ENCODE results near the gene IZUMO2. TPM values are rescaled to one million over a fixed set of nuclear protein-coding genes. Genes with fewer than 3 reads are reported as not detected.
A peak's percentile ranks its signal among the peaks of the same experiment; 100 is the strongest.
"Not testable (repeated sequence)": the region's sequence is repeated elsewhere in the genome, so short reads cannot be mapped to it uniquely, and the experiment has no call there.

Gene IZUMO2
- total and polyA plus RNA-seq, 12 donors = not detected

- intact Hi-C loops (cut with DNase I) = no loop called here
- WGBS, 4 donors = 67 to 74% (median 69%) methylated on average over 15 to 16 of the region's 16 CpGs
- Histone ChIP-seq H3K9me3 (replicated peaks in 1 of 3) (no peaks in the 10 kb centered on the region), H3K4me3 (no peak overlapping the region), H3K36me3 (replicated peaks in 1 of 2) (no peaks in the 10 kb centered on the region), H3K4me1 (replicated peaks in 1 of 2) (no peaks in the 10 kb centered on the region), H3K27ac (no peak overlapping the region), H3K27me3 (no peaks in the 10 kb centered on the region)
- TF ChIP-seq POLR2A (IDR thresholded peaks at IDR 0.05) (no peak), CTCF (IDR thresholded peaks at IDR 0.05) (no peak)
- no peak for DNase-seq
These were observed 8.6 kb downstream of the IZUMO2 start for GRCh38 chr19:50154529-50154928.

GRCh38 chr19:50152578-50152977 is 10.5 kb downstream of the IZUMO2 start:
- DNase-seq = no peak
- intact Hi-C loops (cut with DNase I) = no loop called here
- Histone ChIP-seq H3K4me1 (replicated peaks in 1 of 2) (no peaks in the 10 kb centered on the region), H3K9me3 (replicated peaks in 1 of 3) (no peaks in the 10 kb centered on the region), H3K27ac (no peak overlapping the region), H3K4me3 (no peak overlapping the region), H3K36me3 (replicated peaks in 1 of 2) (no peaks in the 10 kb centered on the region), H3K27me3 (no peaks in the 10 kb centered on the region)
- WGBS, 4 donors = 59 to 73% (median 70%) methylated on average over 4 of the region's 4 CpGs
- no peak for TF ChIP-seq CTCF (IDR thresholded peaks at IDR 0.05)
- TF ChIP-seq POLR2A (IDR thresholded peaks at IDR 0.05) = no peak

- no peak for TF ChIP-seq CTCF (IDR thresholded peaks at IDR 0.05)
- TF ChIP-seq POLR2A (IDR thresholded peaks at IDR 0.05) = no peak
- H3K36me3 ChIP-seq (replicated peaks in 1 of 2) = no peaks in the 10 kb centered on the region
- H3K4me3 ChIP-seq = no peak overlapping the region
- H3K27me3 ChIP-seq = no peaks in the 10 kb centered on the region
- intact Hi-C loops (cut with DNase I) = no loop called here
- no peak for DNase-seq
- H3K27ac ChIP-seq = no peak overlapping the region
- H3K4me1 ChIP-seq (replicated peaks in 1 of 2) = peaks cover 0 to 3% of the 10 kb centered on the region in 2 donors
- no peaks in the 10 kb centered on the region for H3K9me3 ChIP-seq (replicated peaks in 1 of 3)
These were observed 14.6 kb downstream of the IZUMO2 start for GRCh38 chr19:50148528-50148927.

GRCh38 chr19:50147462-50148423 is 15.3 kb downstream of the IZUMO2 start:
- peak overlapping the region; percentile 15 to 86 (median 71) for H3K27ac ChIP-seq
- WGBS, 4 donors = 0 to 1% (median 0%) methylated on average over 24 to 52 of the region's 52 CpGs
- TF ChIP-seq POLR2A (IDR thresholded peaks at IDR 0.05) (peak in 1 of 2 donors; percentile 80), CTCF (IDR thresholded peaks at IDR 0.05) (peak; percentile 6 to 47 (median 31))
- intact Hi-C loops (cut with DNase I) = no loop called here
- H3K4me3 ChIP-seq = peak overlapping the region in 3 of 4 donors; percentile 42 to 73 (median 43)
- no peaks in the 10 kb centered on the region for H3K9me3 ChIP-seq (replicated peaks in 1 of 3)
- peak; percentile 86 to 95 (median 90) for DNase-seq
- H3K27me3 ChIP-seq = no peaks in the 10 kb centered on the region
- H3K36me3 ChIP-seq (replicated peaks in 1 of 2) = no peaks in the 10 kb centered on the region
- H3K4me1 ChIP-seq (replicated peaks in 1 of 2) = peaks cover 0 to 3% of the 10 kb centered on the region in 2 donors

GRCh38 chr19:50141921-50142320 is 21.2 kb downstream of the IZUMO2 start:
- H3K36me3 ChIP-seq (replicated peaks in 1 of 2); H3K27me3 ChIP-seq; DNase-seq; H3K9me3 ChIP-seq (replicated peaks in 1 of 3); H3K27ac ChIP-seq; H3K4me1 ChIP-seq (replicated peaks in 1 of 2); H3K4me3 ChIP-seq; intact Hi-C loops (cut with DNase I): not testable (repeated sequence)
- 89 to 100% (median 100%) methylated on average over 1 of the region's 1 CpG for WGBS, 4 donors

- H3K9me3 ChIP-seq (replicated peaks in 1 of 3); intact Hi-C loops (cut with DNase I); H3K36me3 ChIP-seq (replicated peaks in 1 of 2); DNase-seq; H3K27ac ChIP-seq; H3K4me1 ChIP-seq (replicated peaks in 1 of 2); H3K4me3 ChIP-seq: not testable (repeated sequence)
- 88 to 92% (median 90%) methylated on average over 22 to 30 of the region's 36 CpGs for WGBS, 4 donors
- H3K27me3 ChIP-seq = peaks cover 14% of the 10 kb centered on the region
These were observed 22.8 kb downstream of the IZUMO2 start for GRCh38 chr19:50140118-50140845.
